Thyroid gland (tissue), 4 donors: ENCODE measurements around the gene ACIN1. TPM values are rescaled to one million over a fixed set of nuclear protein-coding genes. Genes with fewer than 3 reads are reported as not detected.
A peak's percentile ranks its signal among the peaks of the same experiment; 100 is the strongest.

Experiments used
- DNase-seq, 2 donors: peaks; one replicate each; pipeline ENCODE4 v3.0.0-alpha.2; 2019
- H3K27ac ChIP-seq, 3 donors: fragments of 200-600 bp; sonication (generic); 1 replicate in 2 of 3; 2 replicates in 1 of 3; pipeline ENCODE4 v1.5.1; 2016 to 2019; ENCODE audit warnings: mild to moderate bottlenecking in 1 of 3, moderate library complexity in 1 of 3
- H3K27me3 ChIP-seq: fragments of 200-600 bp; sonication (generic); one replicate; pipeline ENCODE4 v1.5.1; 2019
- H3K36me3 ChIP-seq, 2 donors: fragments of 200-600 bp; sonication (generic); one replicate each; pipeline ENCODE4 v1.5.1; 2016 to 2019
- H3K4me1 ChIP-seq, 2 donors: fragments of 200-600 bp; sonication (generic); one replicate each; pipeline ENCODE4 v1.5.1; 2017 to 2019
- H3K4me3 ChIP-seq, 3 donors: fragments of 200-600 bp; sonication (generic); replicated peaks in 1 of 3; 1 replicate in 2 of 3; 2 replicates in 1 of 3; pipeline ENCODE4 v1.5.1; 2016; ENCODE audit warnings: mild to moderate bottlenecking in 1 of 3
- H3K9me3 ChIP-seq: fragments of 200-600 bp; sonication (generic); one replicate; pipeline ENCODE4 v1.5.1; 2017
- CTCF ChIP-seq, 6 experiments: fragments of 200-600 bp in 3 of 6; fragments of 450-650 bp in 3 of 6; sonication (generic) in 3 of 6; IDR thresholded peaks; one replicate each; pipeline ENCODE4 v1.5.1; 2016 to 2019; ENCODE audit warnings: antibody characterized with exemption in 6 of 6, mild to moderate bottlenecking in 2 of 6, inconsistent platforms in 1 of 6, moderate library complexity in 1 of 6
- POLR2A ChIP-seq, 2 donors: fragments of 450-650 bp; IDR thresholded peaks; one replicate each; pipeline ENCODE4 v1.6.1; 2017; ENCODE audit warnings: antibody characterized with exemption in 2 of 2, mild to moderate bottlenecking in 2 of 2, moderate library complexity in 1 of 2
- whole genome bisulfite sequencing, 2 donors: methylation state at CpG; one replicate each; pipeline ENCODE4 v1.1.5; 2017; 5-methylcytosine and 5-hydroxymethylcytosine counted together
- intact Hi-C: fragments of 100-400 bp; cut with DNase I; formaldehyde crosslinking; loops from one replicate; pipeline ENCODE4 v1.15.1; 2023
- total RNA-seq, 4 donors: library from RNA; depleted of rRNA; stranded (reverse); fragments of >200 nt; gene quantifications; one replicate each; pipeline ENCODE4 v1.2.3, GENCODE V29; 2016

Gene ACIN1
- total RNA-seq = 100 to 1,000 TPM; 143 to 195 (median 152) TPM

GRCh38 chr14:23094666-23095195 is at the start of gene ACIN1:
Gene ACIN1 (minus strand): TSS chr14:23095136. CDS start chr14:23095112, 24 bp downstream.
- no peaks in the 10 kb centered on the region for H3K27me3 ChIP-seq
- DNase-seq = no peak
- H3K9me3 ChIP-seq = no peaks in the 10 kb centered on the region
- TF ChIP-seq CTCF (IDR thresholded peaks at IDR 0.05) (no peak), POLR2A (IDR thresholded peaks at IDR 0.05) (peak; percentile 82 to 85)
- H3K36me3 ChIP-seq = peaks cover 12 to 27% of the 10 kb centered on the region in 2 donors
- H3K4me3 ChIP-seq = peak within 1 kb of the TSS; percentile 69 to 94 (median 92)
- 0% methylated on average over 31 to 47 of the region's 55 CpGs for WGBS, 2 donors
- intact Hi-C loops = no loop called here
- H3K4me1 ChIP-seq = peaks cover 36 to 55% of the 10 kb centered on the region in 2 donors
- peak within 1 kb of the TSS; percentile 91 to 99 (median 98) for H3K27ac ChIP-seq

GRCh38 chr14:23143911-23144310 is 49.0 kb upstream of the ACIN1 start:
- Histone ChIP-seq H3K9me3 (no peaks in the 10 kb centered on the region), H3K27me3 (no peaks in the 10 kb centered on the region), H3K4me1 (peaks cover 0 to 9% of the 10 kb centered on the region in 2 donors), H3K36me3 (peaks cover 11 to 14% of the 10 kb centered on the region in 2 donors), H3K4me3 (no peak overlapping the region), H3K27ac (no peak overlapping the region)
- TF ChIP-seq POLR2A (IDR thresholded peaks at IDR 0.05) (no peak), CTCF (IDR thresholded peaks at IDR 0.05) (no peak)
- intact Hi-C loops = no loop called here
- 41 to 93% methylated on average over 1 of the region's 1 CpG for WGBS, 2 donors
- DNase-seq = no peak

- Histone ChIP-seq H3K36me3 (peaks cover 11 to 14% of the 10 kb centered on the region in 2 donors), H3K4me3 (no peak overlapping the region), H3K4me1 (peaks cover 0 to 9% of the 10 kb centered on the region in 2 donors), H3K27me3 (no peaks in the 10 kb centered on the region), H3K9me3 (no peaks in the 10 kb centered on the region), H3K27ac (peak overlapping the region in 1 of 3 donors; percentile 57)
- intact Hi-C loops = no loop called here
- DNase-seq = no peak
- TF ChIP-seq POLR2A (IDR thresholded peaks at IDR 0.05) (no peak), CTCF (IDR thresholded peaks at IDR 0.05) (no peak)
- WGBS, 2 donors = 91 to 92% methylated on average over 4 of the region's 4 CpGs
Measured at GRCh38 chr14:23142826-23143225, 47.9 kb upstream of the ACIN1 start.

- Histone ChIP-seq H3K36me3 (peaks cover 11 to 14% of the 10 kb centered on the region in 2 donors), H3K4me3 (no peak overlapping the region), H3K4me1 (peaks cover 0 to 9% of the 10 kb centered on the region in 2 donors), H3K9me3 (no peaks in the 10 kb centered on the region), H3K27ac (peak overlapping the region in 1 of 3 donors; percentile 57), H3K27me3 (no peaks in the 10 kb centered on the region)
- peak in 1 of 2 donors; percentile 61 for DNase-seq
- intact Hi-C loops = no loop called here
- 69 to 83% methylated on average over 7 of the region's 7 CpGs for WGBS, 2 donors
- TF ChIP-seq CTCF (IDR thresholded peaks at IDR 0.05) (no peak), POLR2A (IDR thresholded peaks at IDR 0.05) (no peak)
Measured at GRCh38 chr14:23141706-23142444, 46.9 kb upstream of the ACIN1 start.

- Histone ChIP-seq H3K4me3 (no peak overlapping the region), H3K9me3 (no peaks in the 10 kb centered on the region), H3K27ac (no peak overlapping the region), H3K36me3 (peaks cover 11 to 14% of the 10 kb centered on the region in 2 donors), H3K27me3 (no peaks in the 10 kb centered on the region), H3K4me1 (peaks cover 0 to 9% of the 10 kb centered on the region in 2 donors)
- TF ChIP-seq POLR2A (IDR thresholded peaks at IDR 0.05) = no peak
- no peak for TF ChIP-seq CTCF (IDR thresholded peaks at IDR 0.05)
- 69 to 72% methylated on average over 6 of the region's 6 CpGs for WGBS, 2 donors
- intact Hi-C loops = no loop called here
- DNase-seq = no peak
Measured at GRCh38 chr14:23140371-23140770, 45.4 kb upstream of the ACIN1 start.
